ENCODE data around the gene ACOT11.

DNA sequence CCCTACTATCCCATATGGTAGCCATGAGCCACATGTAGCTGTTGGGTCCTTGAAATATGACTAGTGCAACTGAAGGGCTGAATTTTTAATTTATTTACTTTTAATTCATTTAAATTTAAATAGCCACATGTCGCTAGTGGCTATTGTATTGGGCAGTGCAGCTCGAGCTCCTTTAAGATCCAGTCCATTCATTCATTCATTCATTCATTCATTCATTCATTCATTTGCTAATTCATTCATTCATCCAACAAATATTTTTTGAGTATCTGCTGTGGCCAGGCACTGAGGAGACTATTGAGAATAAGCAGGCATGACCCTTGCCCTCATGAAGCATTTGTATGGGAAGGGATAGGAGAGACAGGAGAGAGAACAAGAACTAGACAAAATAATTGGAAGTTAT, 29.5 kb upstream of the ACOT11 start:
- TF ChIP-seq, protein P1, sequence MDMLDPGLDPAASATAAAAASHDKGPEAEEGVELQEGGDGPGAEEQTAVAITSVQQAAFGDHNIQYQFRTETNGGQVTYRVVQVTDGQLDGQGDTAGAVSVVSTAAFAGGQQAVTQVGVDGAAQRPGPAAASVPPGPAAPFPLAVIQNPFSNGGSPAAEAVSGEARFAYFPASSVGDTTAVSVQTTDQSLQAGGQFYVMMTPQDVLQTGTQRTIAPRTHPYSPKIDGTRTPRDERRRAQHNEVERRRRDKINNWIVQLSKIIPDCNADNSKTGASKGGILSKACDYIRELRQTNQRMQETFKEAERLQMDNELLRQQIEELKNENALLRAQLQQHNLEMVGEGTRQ (CRISPR knock-in tag; IDR thresholded peaks at IDR 0.05), result no peak
- TF ChIP-seq, protein P2, sequence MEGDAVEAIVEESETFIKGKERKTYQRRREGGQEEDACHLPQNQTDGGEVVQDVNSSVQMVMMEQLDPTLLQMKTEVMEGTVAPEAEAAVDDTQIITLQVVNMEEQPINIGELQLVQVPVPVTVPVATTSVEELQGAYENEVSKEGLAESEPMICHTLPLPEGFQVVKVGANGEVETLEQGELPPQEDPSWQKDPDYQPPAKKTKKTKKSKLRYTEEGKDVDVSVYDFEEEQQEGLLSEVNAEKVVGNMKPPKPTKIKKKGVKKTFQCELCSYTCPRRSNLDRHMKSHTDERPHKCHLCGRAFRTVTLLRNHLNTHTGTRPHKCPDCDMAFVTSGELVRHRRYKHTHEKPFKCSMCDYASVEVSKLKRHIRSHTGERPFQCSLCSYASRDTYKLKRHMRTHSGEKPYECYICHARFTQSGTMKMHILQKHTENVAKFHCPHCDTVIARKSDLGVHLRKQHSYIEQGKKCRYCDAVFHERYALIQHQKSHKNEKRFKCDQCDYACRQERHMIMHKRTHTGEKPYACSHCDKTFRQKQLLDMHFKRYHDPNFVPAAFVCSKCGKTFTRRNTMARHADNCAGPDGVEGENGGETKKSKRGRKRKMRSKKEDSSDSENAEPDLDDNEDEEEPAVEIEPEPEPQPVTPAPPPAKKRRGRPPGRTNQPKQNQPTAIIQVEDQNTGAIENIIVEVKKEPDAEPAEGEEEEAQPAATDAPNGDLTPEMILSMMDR (IDR thresholded peaks at IDR 0.05), result no peak
- no peak for TF ChIP-seq NFYB (CRISPR knock-in tag; conservative IDR thresholded peaks at IDR 0.05; ENCODE audit: low read depth)
- TF ChIP-seq JUN (CRISPR knock-in tag; IDR thresholded peaks at IDR 0.05), result no peak
